ENCODE results near the gene RHBDL3.

Gene RHBDL3

DNA sequence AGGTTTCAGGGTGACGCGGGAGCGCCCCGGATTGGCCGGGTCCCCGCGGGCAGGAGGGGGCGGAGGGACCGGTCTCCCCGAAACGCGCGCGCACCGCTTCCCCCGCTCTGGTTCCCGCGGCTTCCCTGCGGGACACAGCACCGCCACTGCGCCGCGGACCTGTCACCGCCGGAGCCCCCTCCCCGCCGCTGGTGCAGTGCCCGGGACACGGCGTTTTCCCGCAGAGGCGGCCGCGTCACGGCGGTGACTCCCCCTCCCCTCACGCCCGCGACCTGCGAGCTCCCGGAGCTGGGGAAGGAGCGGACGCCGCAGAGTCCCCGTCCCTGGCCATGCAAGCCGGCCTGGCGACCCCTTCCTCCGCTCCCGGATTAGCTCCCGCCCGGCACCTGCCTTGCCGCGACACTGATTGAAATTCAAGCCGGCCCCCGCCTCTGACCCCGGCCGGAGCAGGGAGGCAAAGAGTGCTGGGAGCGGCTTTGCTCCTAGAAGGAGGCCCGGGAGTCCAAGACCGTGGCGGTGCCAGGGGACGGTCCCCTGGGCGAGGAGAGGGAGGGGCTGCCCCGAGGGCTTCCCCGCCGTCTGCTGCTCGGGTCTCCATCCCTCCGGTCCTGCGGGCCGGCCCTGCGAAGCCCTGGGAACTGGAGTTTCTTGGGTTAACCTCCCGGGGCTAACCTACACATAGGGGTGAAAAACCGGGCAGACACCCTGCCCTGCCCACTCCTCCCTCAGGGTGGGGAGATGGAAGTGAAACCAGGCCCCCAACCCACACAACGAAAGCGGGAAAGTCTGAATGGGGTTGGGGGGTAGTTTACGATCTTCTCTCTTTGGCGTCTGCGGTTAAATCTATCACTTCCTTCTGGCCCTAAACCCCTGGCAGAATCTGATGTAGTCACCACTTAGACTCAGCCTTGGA, 1.0 kb downstream of the RHBDL3 start:
- no peak for DNase-seq (ENCODE audit: low read depth)

DNA sequence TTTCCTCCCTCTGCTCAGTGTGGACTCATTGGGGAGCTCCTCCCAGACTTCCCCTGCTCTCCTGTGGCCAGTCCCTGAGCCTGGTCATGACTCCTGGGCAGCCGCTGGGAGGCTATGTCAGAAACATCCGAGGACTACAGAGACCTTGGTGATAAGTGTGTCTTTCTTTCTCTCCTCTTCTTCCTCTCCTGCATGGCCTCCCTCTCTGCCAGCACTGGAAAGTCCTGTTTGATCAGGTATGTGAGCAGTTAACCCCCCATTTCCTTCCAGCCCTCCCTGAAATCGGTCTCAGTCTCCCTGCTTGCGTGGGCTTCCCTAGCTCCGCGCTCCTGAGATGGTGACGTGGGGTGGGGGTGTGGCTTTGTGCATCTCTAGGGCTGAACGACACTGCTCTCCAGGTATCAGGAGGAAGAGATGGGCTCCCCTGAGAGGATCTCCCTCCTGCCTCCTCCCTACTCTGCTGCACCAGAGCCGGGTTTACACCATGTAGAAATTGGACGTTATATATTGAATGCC, 2.1 kb downstream of the RHBDL3 start:
- no peak for DNase-seq (ENCODE audit: low read depth)

DNA sequence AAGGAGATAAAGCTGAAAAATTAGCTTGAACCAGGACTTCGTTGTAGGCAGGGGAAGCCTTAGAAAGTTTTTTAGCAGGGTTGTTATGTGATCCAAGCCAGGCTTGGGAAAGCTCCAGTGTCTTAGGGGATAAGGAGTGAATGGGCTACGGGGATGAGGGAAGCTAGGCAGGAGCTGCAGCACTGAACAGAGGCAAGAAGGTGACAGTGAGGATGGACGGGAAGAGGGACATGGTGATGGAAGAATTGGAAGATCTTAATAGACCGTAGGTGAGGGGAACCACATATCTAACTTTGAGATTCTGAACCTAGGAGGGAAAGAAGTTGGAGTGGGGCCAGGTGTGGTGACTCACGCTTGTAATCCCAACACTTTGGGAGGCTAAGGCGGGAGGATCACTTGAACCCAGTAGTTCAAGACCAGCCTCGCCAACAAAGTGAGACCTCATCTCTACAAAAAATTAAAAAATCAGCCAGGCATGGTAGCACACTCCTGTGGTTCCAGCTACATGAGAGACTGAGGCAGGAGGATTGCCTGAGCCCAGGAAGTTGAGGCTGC, 3.2 kb downstream of the RHBDL3 start:
- no peak for DNase-seq (ENCODE audit: low read depth)

- no peak for DNase-seq (ENCODE audit: low read depth)
Measured at GRCh38 chr17:32269377-32269776, 3.7 kb downstream of the RHBDL3 start.

GRCh38 chr17:32271844-32272243, 6.2 kb downstream of the RHBDL3 start:
- DNase-seq (ENCODE audit: low read depth), result no peak

DNA sequence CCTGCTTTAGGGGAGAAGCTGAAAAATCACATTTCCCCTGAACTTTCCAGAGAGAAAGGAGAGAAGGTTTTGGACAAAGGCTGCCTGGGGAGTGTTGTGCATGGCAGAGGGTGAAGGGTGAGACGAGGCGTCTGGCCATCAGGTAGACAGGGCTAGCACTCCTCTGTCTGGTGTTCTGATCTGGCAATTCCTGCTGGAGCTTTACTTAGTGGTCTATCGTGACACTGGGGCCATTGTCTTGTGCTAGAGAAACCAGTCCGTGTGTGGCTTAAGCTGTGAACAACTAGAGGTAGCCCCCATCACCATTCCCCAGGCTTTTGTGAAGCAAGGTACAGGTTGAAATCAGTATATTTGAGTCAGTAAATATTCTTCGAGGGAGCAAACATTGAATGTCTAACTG, 8.5 kb downstream of the RHBDL3 start:
- DNase-seq (ENCODE audit: low read depth), result no peak

DNA sequence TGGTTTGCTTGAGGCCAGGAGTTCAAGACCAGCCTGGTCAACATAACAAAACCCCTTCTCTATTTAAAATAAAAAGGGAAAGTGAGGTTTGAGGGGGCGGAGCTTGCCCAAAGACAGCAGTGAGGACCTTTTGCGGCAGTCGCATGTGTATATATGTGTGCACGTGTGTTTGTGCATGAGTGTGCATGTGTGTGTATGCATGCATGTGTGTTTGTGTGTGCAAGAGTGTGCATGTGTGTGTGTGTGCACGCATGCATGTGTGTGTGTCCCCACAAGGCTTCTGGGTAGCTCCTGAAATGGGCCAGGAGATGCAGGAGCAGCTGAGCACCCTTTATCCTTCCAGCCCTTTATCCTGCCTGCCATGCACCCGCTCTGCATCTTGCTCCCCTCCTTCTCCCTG, 9.0 kb downstream of the RHBDL3 start:
- DNase-seq (ENCODE audit: low read depth), result no peak

DNA sequence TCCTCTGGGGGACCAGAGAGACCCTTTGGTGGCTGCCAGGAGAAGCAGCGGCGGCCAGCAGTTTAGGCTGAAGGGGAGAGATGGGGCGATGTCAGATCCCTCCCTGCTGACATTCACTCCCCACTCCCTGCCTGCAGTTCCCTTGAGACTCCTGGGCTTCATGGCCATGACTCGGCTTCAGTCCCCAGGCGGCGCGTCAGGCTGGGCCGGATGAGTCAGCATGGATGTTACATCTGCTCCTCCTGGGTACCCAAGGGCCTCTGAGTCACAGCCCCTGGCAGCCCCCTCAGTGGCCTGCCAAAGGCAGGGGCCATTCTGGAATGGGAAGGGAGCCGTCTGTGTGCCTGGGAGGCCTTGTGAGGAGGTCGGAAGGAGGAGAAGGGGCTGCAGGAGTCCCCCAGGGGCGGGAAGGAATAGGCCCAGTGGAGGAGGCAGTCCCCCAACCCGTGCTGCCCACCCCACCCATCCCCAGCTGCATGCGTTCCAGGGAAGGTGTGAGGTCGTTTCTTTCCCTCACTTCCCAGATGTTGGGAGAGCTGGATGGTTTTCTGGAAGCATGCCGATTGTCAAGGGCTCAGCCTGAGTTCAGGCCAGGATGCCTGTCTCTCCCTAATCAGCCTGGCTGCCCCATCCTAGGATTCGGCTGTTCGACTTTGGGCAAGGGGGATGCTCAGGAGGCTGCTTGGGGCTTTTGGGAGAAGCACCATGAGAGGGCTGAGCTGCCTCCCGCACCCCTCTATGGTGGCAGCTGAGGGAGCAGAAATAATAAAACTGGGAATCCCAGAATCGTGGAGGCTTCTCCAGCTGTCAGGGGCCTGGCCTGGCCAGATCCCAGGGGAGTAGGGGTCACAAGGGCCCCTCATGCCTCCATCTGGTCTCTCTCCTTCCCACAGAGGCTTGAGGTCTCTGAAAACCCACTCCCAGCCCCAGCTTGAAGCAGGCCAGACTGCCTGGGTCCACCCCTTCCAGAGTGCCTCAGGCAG, 9.7 kb downstream of the RHBDL3 start:
- DNase-seq (ENCODE audit: low read depth), result no peak

DNA sequence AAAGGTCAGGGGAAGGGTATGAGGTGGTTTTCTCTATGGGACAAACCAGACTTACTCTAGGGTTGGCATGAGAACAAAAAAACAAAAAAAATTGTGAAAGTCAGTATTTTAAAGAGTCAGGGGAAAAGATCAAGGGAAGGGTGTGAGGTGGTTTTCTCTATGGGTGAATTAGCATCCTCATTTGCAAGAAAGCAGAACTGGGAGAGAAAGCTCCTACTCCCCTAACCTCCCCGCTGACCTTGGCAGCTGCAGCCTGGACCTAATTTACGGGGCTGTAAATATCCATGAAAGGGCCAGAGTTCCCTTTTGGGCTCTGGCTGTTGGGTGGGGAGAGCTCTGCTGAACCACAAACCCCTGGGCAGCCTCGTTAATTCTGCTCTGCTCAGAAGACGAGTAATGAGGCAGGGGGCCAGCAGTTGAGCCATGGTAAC, 10.6 kb downstream of the RHBDL3 start:
- no peak for DNase-seq (ENCODE audit: low read depth)

DNA sequence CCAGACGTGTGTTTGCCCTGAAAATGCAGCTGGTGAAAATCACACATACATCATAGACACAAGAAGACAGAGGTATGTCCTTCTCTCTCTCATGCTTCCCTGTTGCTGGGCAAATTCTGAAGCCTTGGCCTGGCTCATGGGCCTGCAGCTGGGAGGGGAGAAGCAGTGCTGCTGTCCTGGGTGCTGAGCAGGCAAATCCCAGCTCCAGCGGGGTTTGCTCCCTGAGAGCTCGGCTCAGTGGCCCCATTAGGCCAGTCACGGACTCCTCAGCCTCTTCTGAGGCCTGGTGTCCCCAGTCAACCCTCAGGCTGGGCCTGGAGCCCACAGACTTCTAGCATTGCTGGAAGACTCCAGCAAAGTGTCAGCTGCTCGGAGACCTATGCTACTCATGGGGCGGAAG, 11.7 kb downstream of the RHBDL3 start:
- DNase-seq (ENCODE audit: low read depth), result no peak

DNA sequence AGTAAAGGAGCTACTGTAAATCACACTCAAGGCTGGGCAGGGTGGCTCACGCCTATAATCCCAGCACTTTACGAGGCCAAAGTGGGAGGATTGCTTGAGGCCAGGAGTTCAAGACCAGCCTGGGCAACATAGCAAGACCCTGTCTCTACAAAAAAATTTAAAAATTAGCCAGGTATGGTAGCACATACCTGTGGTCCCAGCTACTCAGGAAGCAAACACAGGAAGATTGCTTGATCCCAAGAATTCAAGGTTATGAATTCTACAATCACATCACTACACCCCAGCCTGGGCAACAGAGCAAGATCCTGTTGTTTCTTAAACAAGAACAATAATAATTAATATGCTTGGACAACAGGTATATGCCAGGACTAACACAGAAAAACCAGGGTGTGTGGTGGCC, 13.2 kb downstream of the RHBDL3 start:
- DNase-seq (ENCODE audit: low read depth), result no peak

GRCh38 chr17:32279891-32280716, 14.5 kb downstream of the RHBDL3 start:
- no peak for DNase-seq (ENCODE audit: low read depth)

- no peak for DNase-seq (ENCODE audit: low read depth)
Measured at GRCh38 chr17:32281011-32281451, 15.4 kb downstream of the RHBDL3 start.

DNA sequence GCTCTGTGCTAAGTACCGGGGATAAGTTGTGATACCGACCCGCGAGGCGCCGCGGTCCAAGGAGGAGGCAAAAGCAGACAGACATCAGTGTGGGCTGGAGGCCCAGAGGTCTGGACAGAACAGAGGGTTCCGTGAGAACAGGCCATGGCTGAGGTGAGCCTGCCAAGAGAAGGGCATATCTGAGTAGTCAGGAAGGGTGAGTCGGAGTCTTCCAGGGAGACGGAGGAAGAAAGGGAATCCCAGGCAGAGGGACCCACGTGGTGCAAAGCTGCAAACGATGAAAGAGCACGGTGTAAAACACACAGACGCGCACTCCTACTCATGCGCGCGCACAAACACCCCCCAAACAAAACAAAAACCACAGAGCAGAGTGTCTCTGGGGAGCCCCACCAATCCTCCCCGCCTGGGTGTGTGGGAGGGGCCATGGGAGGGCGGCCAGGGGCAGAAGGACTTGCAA, 18.1 kb downstream of the RHBDL3 start:
- no peak for DNase-seq (ENCODE audit: low read depth)

DNA sequence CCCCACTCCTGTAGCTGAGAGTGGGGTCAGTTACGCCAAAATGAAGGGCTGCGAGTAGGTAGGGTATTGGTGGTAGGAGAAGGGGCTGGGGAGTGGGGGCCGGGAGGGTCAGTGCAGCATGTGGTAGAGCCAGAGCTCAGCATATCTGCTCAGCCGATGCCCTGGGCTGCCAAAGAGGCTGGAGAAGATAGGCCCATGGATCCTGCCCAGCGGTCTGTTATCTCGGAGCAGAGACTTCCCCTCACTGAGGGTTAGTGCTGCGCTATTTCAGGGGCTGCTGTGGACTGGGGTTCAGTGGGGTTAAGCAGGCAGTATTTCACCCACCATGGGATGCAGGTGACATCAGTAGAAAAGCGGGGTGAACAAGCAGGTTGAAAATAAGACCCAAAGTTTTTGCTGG, 19.7 kb downstream of the RHBDL3 start:
- no peak for DNase-seq (ENCODE audit: low read depth)

DNA sequence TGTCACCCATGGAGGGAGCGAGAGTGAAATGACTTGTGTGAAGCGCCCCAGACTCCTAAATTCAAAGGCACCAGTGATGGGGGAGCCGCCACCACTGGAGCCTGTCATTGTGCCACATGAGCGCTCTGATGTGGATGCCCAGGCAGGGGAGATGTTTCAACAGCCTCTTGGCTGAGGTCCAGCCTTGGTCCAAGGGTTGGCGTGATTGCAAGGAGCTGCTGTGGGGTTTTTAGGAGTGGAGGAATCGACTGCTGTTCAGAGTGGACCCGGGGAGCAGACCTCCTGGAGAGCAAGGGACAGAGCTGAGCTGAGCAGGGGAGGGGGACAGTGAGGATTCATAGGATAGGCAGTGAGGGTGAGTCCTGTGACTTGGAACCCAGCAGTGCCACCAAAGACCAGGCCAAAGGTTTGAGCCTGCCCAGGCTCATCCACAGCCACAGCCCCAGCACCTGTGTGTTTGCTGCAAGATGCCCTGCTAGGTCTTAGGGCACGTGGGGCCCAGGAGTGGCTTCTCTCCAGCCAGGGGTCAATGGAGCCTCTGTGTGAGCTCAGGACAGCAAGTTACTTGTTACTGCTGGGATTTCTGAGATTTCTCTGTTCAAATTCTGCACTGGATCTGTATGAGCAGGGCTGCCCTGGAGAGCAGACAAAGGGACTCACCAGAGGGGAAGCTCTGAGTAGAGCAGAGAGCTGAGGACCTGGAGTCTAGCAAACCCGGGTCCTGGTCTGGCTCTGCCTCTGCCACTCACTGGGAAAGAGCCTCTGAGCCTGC, 20.3 kb downstream of the RHBDL3 start:
- DNase-seq (ENCODE audit: low read depth), result no peak

DNA sequence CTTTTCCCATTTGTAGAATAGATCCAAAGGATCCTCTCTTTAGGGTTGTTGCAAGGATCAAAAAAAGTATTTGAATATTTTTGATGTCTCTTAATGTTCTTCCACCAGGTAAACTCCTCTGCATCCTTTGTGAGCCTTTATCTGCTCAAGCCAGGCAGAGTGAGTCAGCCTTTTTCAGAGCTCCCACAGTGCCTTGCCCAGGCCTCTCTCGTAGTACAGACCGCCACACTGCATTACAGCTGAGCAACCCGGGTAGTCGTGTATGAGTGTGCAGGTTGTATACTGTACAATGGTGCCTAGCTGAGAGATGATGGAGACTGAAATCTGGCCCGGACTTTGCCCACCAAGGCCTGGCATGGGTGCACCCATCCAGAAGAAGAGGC, 20.9 kb downstream of the RHBDL3 start:
- DNase-seq (ENCODE audit: low read depth), result no peak

- no peak for DNase-seq (ENCODE audit: low read depth)
Measured at GRCh38 chr17:32287804-32288511, 22.3 kb downstream of the RHBDL3 start.

DNA sequence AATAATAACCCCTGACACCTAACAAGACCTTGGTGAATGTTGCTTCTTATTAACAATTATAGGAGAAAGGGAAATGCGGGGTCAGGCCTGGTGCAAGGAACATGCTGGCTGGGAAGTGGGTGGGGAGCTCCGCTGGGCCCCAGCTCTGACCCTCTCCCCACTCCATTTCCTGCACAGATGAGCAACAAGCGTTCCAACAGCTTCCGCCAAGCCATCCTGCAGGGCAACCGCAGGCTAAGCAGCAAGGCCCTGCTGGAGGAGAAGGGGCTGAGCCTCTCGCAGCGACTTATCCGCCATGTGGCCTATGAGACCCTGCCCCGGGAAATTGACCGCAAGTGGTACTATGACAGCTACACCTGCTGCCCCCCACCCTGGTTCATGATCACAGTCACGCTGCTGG, 23.0 kb downstream of the RHBDL3 start:
- DNase-seq (ENCODE audit: low read depth), result no peak
